ENCODE results near the gene TCF7. TPM values are rescaled to one million over a fixed set of nuclear protein-coding genes. Genes with fewer than 3 reads are reported as not detected.
A peak's percentile ranks its signal among the peaks of the same experiment; 100 is the strongest.

Gene TCF7
- total and polyA plus RNA-seq, 2 of the 13 experiments (the other 11 are each of a cell fraction or from before 2014, with no cell fraction given): 6.3 to 6.8 TPM

DNA sequence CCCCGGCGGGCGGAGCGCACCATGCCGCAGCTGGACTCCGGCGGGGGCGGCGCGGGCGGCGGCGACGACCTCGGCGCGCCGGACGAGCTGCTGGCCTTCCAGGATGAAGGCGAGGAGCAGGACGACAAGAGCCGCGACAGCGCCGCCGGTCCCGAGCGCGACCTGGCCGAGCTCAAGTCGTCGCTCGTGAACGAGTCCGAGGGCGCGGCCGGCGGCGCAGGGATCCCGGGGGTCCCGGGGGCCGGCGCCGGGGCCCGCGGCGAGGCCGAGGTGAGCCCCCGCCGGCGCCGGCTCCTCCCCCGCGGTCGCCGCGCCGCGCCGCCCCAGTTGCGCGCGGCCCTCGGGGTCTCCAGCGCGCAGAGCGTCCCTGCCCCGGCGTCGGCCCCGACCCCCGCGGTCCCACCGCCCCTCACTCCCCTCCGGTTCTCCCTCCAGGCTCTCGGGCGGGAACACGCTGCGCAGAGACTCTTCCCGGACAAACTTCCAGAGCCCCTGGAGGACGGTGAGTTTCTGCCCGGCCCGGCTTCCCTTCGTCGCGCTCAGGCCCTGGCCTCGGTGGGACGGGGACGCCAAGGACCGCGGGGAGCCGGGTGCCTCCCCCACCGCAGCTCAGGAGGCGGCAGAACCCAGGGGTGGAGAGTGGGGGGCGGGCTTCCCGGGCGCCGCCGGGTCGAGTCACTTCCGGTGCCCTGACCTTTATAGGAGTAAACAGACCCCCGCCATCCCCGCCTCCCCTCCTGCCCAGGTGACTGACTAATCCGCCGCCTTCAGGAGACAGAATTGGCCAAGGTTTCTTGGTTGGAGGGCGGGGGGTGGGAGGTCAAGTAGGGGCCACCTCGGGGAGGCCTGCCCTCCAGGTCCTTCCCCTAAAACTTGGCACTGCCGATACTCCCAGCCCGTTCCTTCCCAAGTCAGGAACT, 665 bp downstream of the TCF7 start (continued):
- TF ChIP-seq, protein P1, sequence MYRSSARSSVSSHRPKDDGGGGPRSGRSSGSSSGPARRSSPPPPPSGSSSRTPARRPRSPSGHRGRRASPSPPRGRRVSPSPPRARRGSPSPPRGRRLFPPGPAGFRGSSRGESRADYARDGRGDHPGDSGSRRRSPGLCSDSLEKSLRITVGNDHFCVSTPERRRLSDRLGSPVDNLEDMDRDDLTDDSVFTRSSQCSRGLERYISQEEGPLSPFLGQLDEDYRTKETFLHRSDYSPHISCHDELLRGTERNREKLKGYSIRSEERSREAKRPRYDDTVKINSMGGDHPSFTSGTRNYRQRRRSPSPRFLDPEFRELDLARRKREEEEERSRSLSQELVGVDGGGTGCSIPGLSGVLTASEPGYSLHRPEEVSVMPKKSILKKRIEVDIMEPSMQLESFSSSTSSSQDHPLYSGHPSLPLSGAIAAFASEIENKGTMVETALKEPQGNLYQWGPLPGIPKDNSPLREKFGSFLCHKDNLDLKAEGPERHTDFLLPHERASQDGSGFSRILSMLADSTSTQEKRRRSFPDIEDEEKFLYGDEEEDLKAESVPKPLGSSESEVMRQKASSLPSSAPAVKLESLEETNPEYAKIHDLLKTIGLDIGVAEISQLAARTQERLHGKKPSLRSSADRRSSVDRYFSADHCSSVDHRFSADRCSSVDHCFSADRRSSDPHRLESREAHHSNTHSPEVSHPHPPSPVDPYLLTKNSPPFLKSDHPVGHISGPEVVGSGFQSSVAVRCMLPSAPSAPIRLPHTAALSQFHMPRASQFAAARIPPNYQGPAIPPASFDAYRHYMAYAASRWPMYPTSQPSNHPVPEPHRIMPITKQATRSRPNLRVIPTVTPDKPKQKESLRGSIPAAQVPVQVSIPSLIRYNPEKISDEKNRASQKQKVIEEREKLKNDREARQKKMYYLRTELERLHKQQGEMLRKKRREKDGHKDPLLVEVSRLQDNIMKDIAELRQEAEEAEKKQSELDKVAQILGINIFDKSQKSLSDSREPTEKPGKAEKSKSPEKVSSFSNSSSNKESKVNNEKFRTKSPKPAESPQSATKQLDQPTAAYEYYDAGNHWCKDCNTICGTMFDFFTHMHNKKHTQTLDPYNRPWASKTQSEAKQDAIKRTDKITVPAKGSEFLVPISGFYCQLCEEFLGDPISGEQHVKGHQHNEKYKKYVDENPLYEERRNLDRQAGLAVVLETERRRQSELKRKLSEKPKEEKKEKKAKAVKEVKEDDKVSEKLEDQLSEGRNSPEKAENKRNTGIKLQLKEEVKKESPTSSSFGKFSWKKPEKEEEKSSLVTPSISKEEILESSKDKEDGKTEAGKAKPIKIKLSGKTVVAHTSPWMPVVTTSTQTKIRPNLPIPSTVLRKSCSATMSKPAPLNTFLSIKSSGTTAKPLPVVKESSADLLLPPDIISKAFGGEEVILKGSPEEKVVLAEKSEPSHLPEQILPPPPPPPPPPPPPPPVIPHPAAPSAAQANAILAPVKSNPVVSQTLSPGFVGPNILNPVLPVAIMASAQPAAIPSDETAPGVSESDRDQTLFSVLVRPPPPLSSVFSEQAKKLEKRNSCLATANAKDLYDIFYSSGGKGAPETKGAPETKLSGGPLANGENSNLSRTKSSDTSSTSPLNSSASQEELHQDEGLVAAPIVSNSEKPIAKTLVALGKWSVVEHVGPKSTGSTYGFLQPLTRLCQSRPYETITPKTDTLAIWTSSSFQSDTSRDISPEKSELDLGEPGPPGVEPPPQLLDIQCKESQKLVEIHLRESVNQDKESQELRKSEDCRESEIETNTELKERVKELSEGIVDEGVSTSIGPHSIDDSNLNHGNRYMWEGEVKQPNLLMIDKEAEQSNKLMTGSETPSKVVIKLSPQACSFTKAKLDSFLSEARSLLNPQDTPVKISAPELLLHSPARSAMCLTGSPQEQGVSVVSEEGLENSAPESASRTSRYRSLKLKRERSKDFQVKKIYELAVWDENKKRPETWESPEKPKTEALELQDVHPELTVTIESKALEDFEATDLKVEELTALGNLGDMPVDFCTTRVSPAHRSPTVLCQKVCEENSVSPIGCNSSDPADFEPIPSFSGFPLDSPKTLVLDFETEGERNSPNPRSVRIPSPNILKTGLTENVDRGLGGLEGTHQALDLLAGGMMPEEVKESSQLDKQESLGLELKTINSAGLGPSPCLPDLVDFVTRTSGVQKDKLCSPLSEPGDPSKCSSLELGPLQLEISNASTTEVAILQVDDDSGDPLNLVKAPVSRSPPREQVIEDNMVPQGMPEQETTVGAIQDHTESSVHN (CRISPR knock-in tag; IDR thresholded peaks at IDR 0.05): no peak
- TF ChIP-seq ZFY (CRISPR knock-in tag; IDR thresholded peaks at IDR 0.05): peak; percentile 12; the same call in 1 of the 2 replicates
- TF ChIP-seq, protein P2, sequence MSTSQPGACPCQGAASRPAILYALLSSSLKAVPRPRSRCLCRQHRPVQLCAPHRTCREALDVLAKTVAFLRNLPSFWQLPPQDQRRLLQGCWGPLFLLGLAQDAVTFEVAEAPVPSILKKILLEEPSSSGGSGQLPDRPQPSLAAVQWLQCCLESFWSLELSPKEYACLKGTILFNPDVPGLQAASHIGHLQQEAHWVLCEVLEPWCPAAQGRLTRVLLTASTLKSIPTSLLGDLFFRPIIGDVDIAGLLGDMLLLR (CRISPR knock-in tag; IDR thresholded peaks at IDR 0.05): no peak
- TF ChIP-seq PAX8 (CRISPR knock-in tag; IDR thresholded peaks at IDR 0.05; ENCODE audit: borderline replicate concordance): no peak
- TF ChIP-seq SSRP1 (CRISPR knock-in tag; IDR thresholded peaks at IDR 0.05): no peak
- no peak for TF ChIP-seq RARG (CRISPR knock-in tag; IDR thresholded peaks at IDR 0.05; ENCODE audit: low read depth)
- TF ChIP-seq ERF (CRISPR knock-in tag; IDR thresholded peaks at IDR 0.05): no peak
- TF ChIP-seq SAP130 (CRISPR knock-in tag; IDR thresholded peaks at IDR 0.05; ENCODE audit: low read depth): peak; percentile 30
- TF ChIP-seq ETV5 (CRISPR knock-in tag; IDR thresholded peaks at IDR 0.05; ENCODE audit: borderline replicate concordance): peak; percentile 46; the same call in 1 of the 2 replicates
- no peak for TF ChIP-seq MED8 (CRISPR knock-in tag; IDR thresholded peaks at IDR 0.05; ENCODE audit: insufficient replicate concordance)
- no peak for TF ChIP-seq PHF8 (CRISPR knock-in tag; IDR thresholded peaks at IDR 0.05)
- TF ChIP-seq, protein P3, sequence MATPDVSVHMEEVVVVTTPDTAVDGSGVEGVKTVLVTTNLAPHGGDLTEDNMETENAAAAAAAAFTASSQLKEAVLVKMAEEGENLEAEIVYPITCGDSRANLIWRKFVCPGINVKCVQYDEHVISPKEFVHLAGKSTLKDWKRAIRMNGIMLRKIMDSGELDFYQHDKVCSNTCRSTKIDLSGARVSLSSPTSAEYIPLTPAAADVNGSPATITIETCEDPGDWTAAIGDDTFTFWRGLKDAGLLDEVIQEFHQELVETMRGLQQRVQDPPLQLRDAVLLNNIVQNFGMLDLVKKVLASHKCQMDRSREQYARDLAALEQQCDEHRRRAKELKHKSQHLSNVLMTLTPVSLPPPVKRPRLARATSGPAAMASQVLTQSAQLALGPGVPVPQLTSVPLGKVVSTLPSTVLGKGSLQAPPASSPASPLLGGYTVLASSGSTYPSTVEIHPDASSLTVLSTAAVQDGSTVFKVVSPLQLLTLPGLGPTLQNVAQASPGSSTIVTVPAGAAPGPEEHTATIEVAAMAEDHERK (CRISPR knock-in tag; IDR thresholded peaks at IDR 0.05; ENCODE audit: low read depth): no peak
- no peak for TF ChIP-seq NKX3-1 (CRISPR knock-in tag; IDR thresholded peaks at IDR 0.05)
- TF ChIP-seq HES4 (CRISPR knock-in tag; IDR thresholded peaks at IDR 0.05; ENCODE audit: borderline replicate concordance): no peak
- no peak for TF ChIP-seq ZFP36L2 (CRISPR knock-in tag; IDR thresholded peaks at IDR 0.05)
- no peak for TF ChIP-seq ZNF619 (CRISPR knock-in tag; IDR thresholded peaks at IDR 0.05)
- no peak for TF ChIP-seq ZNF207 (IDR thresholded peaks at IDR 0.05; ENCODE audit: borderline replicate concordance)

All from HepG2 (cell line).